Endothelial cell (in vitro differentiated cells): ENCODE measurements around the gene ZNF578. TPM values are rescaled to one million over a fixed set of nuclear protein-coding genes. Genes with fewer than 3 reads are reported as not detected.
"Not testable (repeated sequence)": the region's sequence is repeated elsewhere in the genome, so short reads cannot be mapped to it uniquely, and the experiment has no call there.

Source experiments
- DNase-seq: peaks from one replicate; pipeline ENCODE4 v3.0.0; 2021; ENCODE audit warnings: low spot score
- H3K27ac Mint-ChIP-seq: one replicate; pipeline ENCODE4 v1.8.0; 2021; ENCODE audit warnings: mixed read lengths, inconsistent platforms; ENCODE audit not compliant: unreplicated experiment
- H3K27me3 Mint-ChIP-seq: one replicate; pipeline ENCODE4 v1.8.0; 2021; ENCODE audit warnings: mild to moderate bottlenecking, moderate library complexity, mixed read lengths, inconsistent platforms; ENCODE audit not compliant: unreplicated experiment
- H3K36me3 Mint-ChIP-seq: one replicate; pipeline ENCODE4 v1.8.0; 2021; ENCODE audit warnings: mild to moderate bottlenecking, low read depth, mixed read lengths, inconsistent platforms; ENCODE audit not compliant: unreplicated experiment
- H3K4me1 Mint-ChIP-seq: one replicate; pipeline ENCODE4 v1.8.0; 2021; ENCODE audit warnings: mild to moderate bottlenecking, mixed read lengths, inconsistent platforms; ENCODE audit not compliant: unreplicated experiment
- H3K4me3 Mint-ChIP-seq: one replicate; pipeline ENCODE4 v1.8.0; 2021; ENCODE audit warnings: mild to moderate bottlenecking, mixed read lengths, inconsistent platforms; ENCODE audit not compliant: unreplicated experiment
- H3K9me3 Mint-ChIP-seq: one replicate; pipeline ENCODE4 v1.8.0; 2021; ENCODE audit warnings: mixed read lengths, inconsistent platforms; ENCODE audit not compliant: unreplicated experiment
- CTCF ChIP-seq: fragments of 200-600 bp; sonication (generic); IDR thresholded peaks from one replicate; pipeline ENCODE4 v1.5.0; 2021; ENCODE audit warnings: antibody characterized with exemption; ENCODE audit not compliant: unreplicated experiment
- total RNA-seq: library from RNA; stranded (reverse); fragmentation: NEBNext Ultra II Directional; extraction: Animal tissue kit (Norgen Biotek cat#: 25700); gene quantifications from one replicate; pipeline ENCODE4 v1.2.1, GENCODE V29; 2021; ENCODE audit not compliant: unreplicated experiment

ZNF578 gene
- total RNA-seq, 1 donor from 2014 or later = 0.26 TPM

GRCh38 chr19:52494518-52494917, 41.2 kb downstream of the ZNF578 start:
- no peak for DNase-seq
- TF ChIP-seq CTCF = no peak

GRCh38 chr19:52498571-52498970, 45.2 kb downstream of the ZNF578 start:
- Mint-ChIP-seq H3K27me3 (peaks cover 6% of the 10 kb centered on the region), H3K4me1 (peaks cover 9% of the 10 kb centered on the region)

More at GRCh38 chr19:52494518-52494917, 41.2 kb downstream of the ZNF578 start:
- Mint-ChIP-seq H3K27me3 (peaks cover 8% of the 10 kb centered on the region), H3K9me3 (peaks cover 18% of the 10 kb centered on the region), H3K4me1 (peaks cover 3% of the 10 kb centered on the region), H3K36me3 (peaks cover 7% of the 10 kb centered on the region), H3K27ac (no peak overlapping the region), H3K4me3 (no peak overlapping the region)

GRCh38 chr19:52500474-52500873, 47.1 kb downstream of the ZNF578 start:
- peaks cover 12% of the 10 kb centered on the region for H3K4me1 Mint-ChIP-seq
- not testable (repeated sequence) for H3K9me3 Mint-ChIP-seq, H3K36me3 Mint-ChIP-seq, H3K4me3 Mint-ChIP-seq, H3K27ac Mint-ChIP-seq, DNase-seq, H3K27me3 Mint-ChIP-seq

More at GRCh38 chr19:52498571-52498970, 45.2 kb downstream of the ZNF578 start:
- Mint-ChIP-seq H3K27ac (no peak overlapping the region), H3K9me3 (peaks cover 6% of the 10 kb centered on the region), H3K36me3 (peaks cover 7% of the 10 kb centered on the region), H3K4me3 (no peak overlapping the region)
- TF ChIP-seq CTCF = no peak
- DNase-seq = no peak

- not testable (repeated sequence) for H3K27me3 Mint-ChIP-seq, H3K27ac Mint-ChIP-seq, H3K9me3 Mint-ChIP-seq, H3K4me3 Mint-ChIP-seq, H3K36me3 Mint-ChIP-seq, DNase-seq
- H3K4me1 Mint-ChIP-seq = peaks cover 12% of the 10 kb centered on the region
Measured at GRCh38 chr19:52500991-52501390, 47.6 kb downstream of the ZNF578 start.

- no peak overlapping the region for H3K27ac Mint-ChIP-seq
- no peaks in the 10 kb centered on the region for H3K27me3 Mint-ChIP-seq
- peaks cover 16% of the 10 kb centered on the region for H3K36me3 Mint-ChIP-seq
- H3K4me3 Mint-ChIP-seq = no peak overlapping the region
- no peak for DNase-seq
- no peak for TF ChIP-seq CTCF
- H3K4me1 Mint-ChIP-seq = peaks cover 3% of the 10 kb centered on the region
- H3K9me3 Mint-ChIP-seq = peaks cover 4% of the 10 kb centered on the region
Measured at GRCh38 chr19:52507266-52507665, 53.9 kb downstream of the ZNF578 start.

GRCh38 chr19:52516191-52516590, 62.8 kb downstream of the ZNF578 start:
- no peaks in the 10 kb centered on the region for H3K9me3 Mint-ChIP-seq
- H3K36me3 Mint-ChIP-seq = peaks cover 18% of the 10 kb centered on the region
- H3K27me3 Mint-ChIP-seq = peaks cover 10% of the 10 kb centered on the region
- no peak for DNase-seq
- no peaks in the 10 kb centered on the region for H3K4me1 Mint-ChIP-seq
- no peak overlapping the region for H3K4me3 Mint-ChIP-seq
- H3K27ac Mint-ChIP-seq = no peak overlapping the region
- TF ChIP-seq CTCF = no peak
